Type B pancreatic cell (in vitro differentiated cells): ENCODE data around the gene HCFC2. TPM values are rescaled to one million over a fixed set of nuclear protein-coding genes. Genes with fewer than 3 reads are reported as not detected.
"Not testable (repeated sequence)": the region's sequence is repeated elsewhere in the genome, so short reads cannot be mapped to it uniquely, and the experiment has no call there.

Source experiments
- DNase-seq: peaks from one replicate; pipeline ENCODE4 v3.0.0; 2021; ENCODE audit warnings: mixed read lengths; ENCODE audit not compliant: unreplicated experiment; ENCODE audit errors: extremely low spot score
- H3K27ac Mint-ChIP-seq: 2 replicates; pipeline ENCODE4 v1.8.0; 2021; ENCODE audit warnings: mild to moderate bottlenecking, mixed read lengths
- H3K27me3 Mint-ChIP-seq: 2 replicates; pipeline ENCODE4 v1.8.0; 2021; ENCODE audit warnings: mixed read lengths
- H3K36me3 Mint-ChIP-seq: 2 replicates; pipeline ENCODE4 v1.8.0; 2021; ENCODE audit warnings: mixed read lengths
- H3K4me1 Mint-ChIP-seq: one replicate; pipeline ENCODE4 v1.8.0; 2021; ENCODE audit warnings: mixed read lengths; ENCODE audit not compliant: unreplicated experiment
- H3K4me3 Mint-ChIP-seq: 2 replicates; pipeline ENCODE4 v1.8.0; 2021; ENCODE audit warnings: mild to moderate bottlenecking, mixed read lengths
- H3K9me3 Mint-ChIP-seq: 2 replicates; pipeline ENCODE4 v1.8.0; 2021; ENCODE audit warnings: mixed read lengths
- long read RNA-seq: library from polyadenylated mRNA; unstranded; transcript quantifications from one replicate; pipeline ENCODE4 v2.0.0, GENCODE V29; 2020
- total RNA-seq: library from RNA; stranded (reverse); gene quantifications from 2 replicates; pipeline ENCODE4 v1.2.1, GENCODE V29; 2021; ENCODE audit warnings: low replicate concordance
- TF ChIP-seq, protein P1 (sequence below): fragments of 200-600 bp; sonication (generic); conservative IDR thresholded peaks from 2 replicates; pipeline ENCODE4 v1.5.0; 2021; ENCODE audit warnings: antibody characterized with exemption, mild to moderate bottlenecking

Gene HCFC2
- 8.5 and 11.2 TPM in 2 replicates for total RNA-seq
- long read RNA-seq, full-length matches to known transcripts, result 12 of 17 reads
- long read RNA-seq, partial matches to known transcripts, result 2 of 17 reads
- long read RNA-seq, other reads (novel, unspliced or antisense), result 3 of 17 reads

- TF ChIP-seq, protein P1, sequence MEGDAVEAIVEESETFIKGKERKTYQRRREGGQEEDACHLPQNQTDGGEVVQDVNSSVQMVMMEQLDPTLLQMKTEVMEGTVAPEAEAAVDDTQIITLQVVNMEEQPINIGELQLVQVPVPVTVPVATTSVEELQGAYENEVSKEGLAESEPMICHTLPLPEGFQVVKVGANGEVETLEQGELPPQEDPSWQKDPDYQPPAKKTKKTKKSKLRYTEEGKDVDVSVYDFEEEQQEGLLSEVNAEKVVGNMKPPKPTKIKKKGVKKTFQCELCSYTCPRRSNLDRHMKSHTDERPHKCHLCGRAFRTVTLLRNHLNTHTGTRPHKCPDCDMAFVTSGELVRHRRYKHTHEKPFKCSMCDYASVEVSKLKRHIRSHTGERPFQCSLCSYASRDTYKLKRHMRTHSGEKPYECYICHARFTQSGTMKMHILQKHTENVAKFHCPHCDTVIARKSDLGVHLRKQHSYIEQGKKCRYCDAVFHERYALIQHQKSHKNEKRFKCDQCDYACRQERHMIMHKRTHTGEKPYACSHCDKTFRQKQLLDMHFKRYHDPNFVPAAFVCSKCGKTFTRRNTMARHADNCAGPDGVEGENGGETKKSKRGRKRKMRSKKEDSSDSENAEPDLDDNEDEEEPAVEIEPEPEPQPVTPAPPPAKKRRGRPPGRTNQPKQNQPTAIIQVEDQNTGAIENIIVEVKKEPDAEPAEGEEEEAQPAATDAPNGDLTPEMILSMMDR, result peak; percentile 27
- Mint-ChIP-seq H3K9me3 (no peaks in the 10 kb centered on the region), H3K4me1 (peaks cover 12% of the 10 kb centered on the region), H3K36me3 (peaks cover 4% of the 10 kb centered on the region), H3K4me3 (peak within 1 kb of the TSS; percentile 94), H3K27me3 (peaks cover 25% of the 10 kb centered on the region), H3K27ac (peak within 1 kb of the TSS; percentile 78)
- peak; percentile 88 for DNase-seq
Measured at GRCh38 chr12:104064031-104064841, at the start of gene HCFC2. HCFC2 (plus strand) TSS chr12:104064531; CDS start chr12:104064561, 30 bp downstream.

- not testable (repeated sequence) for H3K4me3 Mint-ChIP-seq, H3K36me3 Mint-ChIP-seq, DNase-seq, H3K27me3 Mint-ChIP-seq, H3K9me3 Mint-ChIP-seq, H3K27ac Mint-ChIP-seq, H3K4me1 Mint-ChIP-seq
Measured at GRCh38 chr12:104021862-104022261, 42.5 kb upstream of the HCFC2 start.

- no peak for DNase-seq
- peaks cover 4% of the 10 kb centered on the region for H3K9me3 Mint-ChIP-seq
- TF ChIP-seq, protein P1, result no peak
- no peak overlapping the region for H3K4me3 Mint-ChIP-seq
- H3K36me3 Mint-ChIP-seq, result no peaks in the 10 kb centered on the region
- no peak overlapping the region for H3K27ac Mint-ChIP-seq
- H3K27me3 Mint-ChIP-seq, result peaks cover 3% of the 10 kb centered on the region
- no peaks in the 10 kb centered on the region for H3K4me1 Mint-ChIP-seq
Measured at GRCh38 chr12:104022786-104023185, 41.5 kb upstream of the HCFC2 start.

DNA sequence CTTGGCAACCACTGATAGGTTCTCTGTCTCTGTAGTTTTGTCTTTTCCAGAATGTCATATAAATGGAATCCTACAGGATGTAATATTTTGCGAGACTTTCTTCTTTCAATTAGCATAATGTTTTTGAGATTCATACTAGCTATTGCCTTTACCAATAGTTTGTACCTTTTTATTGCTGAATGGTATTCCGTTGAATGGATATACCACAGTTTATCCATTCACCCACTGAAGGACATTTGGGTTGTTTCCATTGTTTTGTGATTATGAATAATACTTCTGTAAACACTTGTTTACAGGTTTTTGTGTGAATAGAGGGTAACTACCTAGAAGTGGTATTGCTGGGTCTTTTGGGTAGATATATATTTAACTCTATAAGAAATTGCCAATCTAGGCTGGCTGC, 40.6 kb upstream of the HCFC2 start:
- H3K27me3 Mint-ChIP-seq, result peaks cover 3% of the 10 kb centered on the region
- H3K4me1 Mint-ChIP-seq, result no peaks in the 10 kb centered on the region
- no peaks in the 10 kb centered on the region for H3K36me3 Mint-ChIP-seq
- no peak overlapping the region for H3K27ac Mint-ChIP-seq
- H3K4me3 Mint-ChIP-seq, result no peak overlapping the region
- TF ChIP-seq, protein P1, result no peak
- H3K9me3 Mint-ChIP-seq, result peaks cover 4% of the 10 kb centered on the region
- no peak for DNase-seq

DNA sequence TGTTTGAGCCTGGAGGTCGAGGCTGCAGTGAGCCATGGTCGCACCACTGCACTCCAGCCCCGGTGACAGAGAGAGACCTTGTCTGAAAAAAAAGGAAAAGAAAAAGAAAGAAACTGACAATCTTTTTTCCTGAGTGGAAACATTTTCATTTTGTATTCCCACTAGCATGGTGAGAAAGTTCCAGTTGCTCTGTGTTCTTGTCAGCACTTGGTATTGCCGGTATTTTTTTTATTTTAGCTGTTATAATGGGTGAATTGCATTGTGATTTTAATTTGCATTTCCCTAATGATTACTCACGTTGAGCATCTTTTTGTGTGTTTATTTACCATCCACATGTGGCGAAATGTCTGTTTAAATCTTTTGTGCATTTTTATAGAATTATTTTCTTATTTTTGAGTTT, 40.0 kb upstream of the HCFC2 start:
- Mint-ChIP-seq H3K9me3 (peaks cover 4% of the 10 kb centered on the region), H3K36me3 (no peaks in the 10 kb centered on the region), H3K4me3 (no peak overlapping the region), H3K27me3 (peaks cover 3% of the 10 kb centered on the region), H3K4me1 (no peaks in the 10 kb centered on the region), H3K27ac (no peak overlapping the region)
- TF ChIP-seq, protein P1, result no peak
- DNase-seq, result no peak

DNA sequence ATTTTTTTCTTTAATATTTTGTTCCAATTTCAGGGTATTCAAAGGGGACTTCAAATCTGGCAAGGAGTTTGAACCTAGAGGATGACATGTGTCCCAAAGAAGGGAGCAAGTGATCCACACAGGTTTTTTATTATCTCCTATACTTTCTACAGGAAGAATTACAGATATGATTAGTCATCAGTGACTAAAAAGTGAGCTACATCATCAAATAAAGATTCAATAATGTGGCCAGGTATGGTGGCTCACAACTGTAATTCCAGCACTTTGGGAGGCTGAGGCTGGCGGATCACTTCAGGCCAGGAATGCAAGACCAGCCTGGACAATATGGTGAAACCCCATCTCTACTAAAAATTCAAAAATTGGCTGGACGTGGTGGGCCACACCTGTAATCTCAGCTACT, 38.6 kb upstream of the HCFC2 start:
- peaks cover 3% of the 10 kb centered on the region for H3K27me3 Mint-ChIP-seq
- TF ChIP-seq, protein P1, result no peak
- no peaks in the 10 kb centered on the region for H3K4me1 Mint-ChIP-seq
- H3K4me3 Mint-ChIP-seq, result no peak overlapping the region
- peaks cover 4% of the 10 kb centered on the region for H3K9me3 Mint-ChIP-seq
- H3K27ac Mint-ChIP-seq, result no peak overlapping the region
- no peaks in the 10 kb centered on the region for H3K36me3 Mint-ChIP-seq
- no peak for DNase-seq
